ENCODE data around the gene TARS3.

- TF ChIP-seq POLR2AphosphoS5 (IDR thresholded peaks at IDR 0.05; ENCODE audit: low read depth, low read length) (no peak), SIN3A (IDR thresholded peaks at IDR 0.05; ENCODE audit: borderline replicate concordance, insufficient read depth, low read length) (no peak), REST (IDR thresholded peaks at IDR 0.05; ENCODE audit: insufficient read depth in 1 of 2, low read depth in 2 of 2, low read length in 2 of 2) (no peak)
Measured at GRCh38 chr15:101727186-101727585, 2.9 kb upstream of the TARS3 start.

Measured in PFSK-1 (cell line).